Limb (tissue), 2 donors: ENCODE measurements around the gene FOSB.
"Not testable (repeated sequence)": the region's sequence is repeated elsewhere in the genome, so short reads cannot be mapped to it uniquely, and the experiment has no call there.

Experiments used
- DNase-seq, 2 donors: peaks; one replicate each; pipeline ENCODE4 v3.0.0-alpha.2; 2016; ENCODE audit errors: extremely low spot score in 2 of 2

The FOSB gene

GRCh38 chr19:45467456-45468158, at the start of gene FOSB:
Gene FOSB, plus strand, starts transcription at chr19:45467996. Its CDS starts 591 bp downstream, at chr19:45468587.
- peak; percentile 96 to 97 for DNase-seq

DNA sequence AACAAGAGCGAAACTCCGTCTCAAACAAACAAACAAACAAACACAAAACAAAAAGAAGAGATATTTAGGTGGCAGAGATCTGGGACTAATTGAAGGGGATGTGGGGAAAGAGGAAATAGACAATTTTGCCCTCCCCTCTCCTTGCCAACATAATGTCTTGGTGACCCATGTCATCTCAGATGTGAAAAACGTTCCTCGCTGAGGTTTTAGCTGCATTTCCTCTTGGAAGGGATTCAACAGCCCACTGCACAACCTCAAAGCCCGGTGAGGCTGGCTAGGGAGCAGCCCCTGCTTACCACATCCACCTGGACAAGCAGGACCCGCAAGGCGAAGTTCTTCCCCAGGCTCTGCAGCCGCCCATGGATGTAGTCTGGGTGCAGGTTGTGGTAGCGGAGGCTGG, 49.0 kb upstream of the FOSB start:
- no peak for DNase-seq

DNA sequence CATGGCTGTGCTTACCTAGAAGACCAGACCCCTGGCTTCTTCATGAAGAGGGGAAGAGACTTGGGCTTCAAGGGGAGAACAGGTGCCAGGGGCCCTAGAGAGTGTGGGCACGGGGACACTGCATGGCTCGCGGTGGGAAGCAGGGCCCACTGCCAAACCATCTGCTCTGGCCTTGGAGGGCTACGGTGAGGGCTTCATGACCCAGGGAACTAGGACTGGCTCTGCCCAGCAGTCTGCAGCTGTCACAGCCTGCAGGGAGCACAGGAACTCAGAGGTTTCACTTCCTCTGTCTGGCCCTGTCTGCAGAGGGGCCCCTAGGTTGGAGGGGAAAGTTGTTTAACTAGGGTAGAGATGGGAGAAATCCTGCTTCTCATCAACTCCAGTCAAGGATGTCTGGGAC, 48.4 kb upstream of the FOSB start:
- no peak for DNase-seq

DNA sequence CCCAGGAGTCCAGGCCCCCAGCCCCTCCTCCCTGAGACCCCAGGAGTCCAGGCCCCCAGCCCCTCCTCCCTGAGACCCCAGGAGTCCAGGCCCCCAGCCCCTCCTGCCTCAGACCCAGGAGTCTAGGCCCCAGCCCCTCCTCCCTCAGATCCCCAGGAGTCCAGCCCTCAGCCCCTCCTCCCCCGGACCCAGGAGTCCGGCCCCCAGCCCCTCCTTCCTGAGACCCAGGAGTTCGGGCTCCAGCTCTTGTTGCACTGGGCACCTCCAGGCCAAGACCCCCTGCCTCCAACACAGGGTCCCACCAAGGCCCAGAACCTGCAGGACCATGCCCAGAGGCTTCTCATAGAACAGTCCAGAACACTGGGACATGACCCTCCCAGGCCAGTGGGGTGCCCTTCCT, 47.9 kb upstream of the FOSB start:
- DNase-seq, result no peak

GRCh38 chr19:45420356-45420755, 47.4 kb upstream of the FOSB start:
- no peak for DNase-seq

DNA sequence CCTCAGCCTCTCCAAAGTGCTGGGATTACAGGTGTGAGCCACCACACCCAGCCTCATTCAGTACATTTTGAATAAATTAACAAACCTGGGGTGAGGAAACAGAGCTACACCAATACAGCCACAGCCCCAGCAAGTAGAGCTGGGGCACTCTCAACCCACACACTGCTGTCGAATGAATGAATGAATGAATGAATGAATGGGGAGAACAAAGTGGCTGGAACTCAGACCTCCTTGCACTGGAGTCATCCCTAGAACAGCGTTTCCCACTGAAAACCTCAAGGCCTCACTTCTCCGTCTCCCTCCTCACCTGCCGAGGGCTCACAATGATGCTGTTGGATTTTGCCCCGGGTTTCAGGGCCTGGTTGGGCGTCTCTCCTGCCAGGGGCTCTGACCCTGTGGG, 46.9 kb upstream of the FOSB start:
- no peak for DNase-seq

DNA sequence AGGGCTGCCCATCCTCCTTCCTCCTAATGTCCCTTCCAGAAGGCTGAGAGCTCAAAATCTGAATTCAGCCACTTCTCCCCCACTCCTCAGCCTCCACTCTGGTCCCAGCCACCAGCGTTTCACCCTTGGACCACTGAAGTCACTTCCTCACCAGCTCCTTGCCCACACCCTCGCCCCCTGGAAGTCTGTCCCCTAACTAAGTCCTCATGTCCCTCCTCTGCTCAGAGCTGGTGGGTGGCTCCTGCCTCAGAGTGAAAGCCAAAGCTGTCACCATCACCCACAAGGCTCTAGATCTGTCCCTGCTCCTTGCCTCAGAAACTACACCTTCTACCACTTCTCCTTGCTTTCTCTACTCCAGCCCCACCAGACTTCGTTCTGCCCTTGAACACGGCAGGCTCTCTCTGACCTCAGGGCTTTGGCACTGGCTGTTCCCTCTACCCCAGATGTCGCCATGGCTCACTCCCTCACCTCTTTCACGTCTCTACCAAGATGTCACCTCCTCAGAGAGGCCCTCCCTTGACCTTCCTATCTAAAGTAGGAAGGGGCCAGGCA, 45.8 kb upstream of the FOSB start:
- DNase-seq, result no peak

DNA sequence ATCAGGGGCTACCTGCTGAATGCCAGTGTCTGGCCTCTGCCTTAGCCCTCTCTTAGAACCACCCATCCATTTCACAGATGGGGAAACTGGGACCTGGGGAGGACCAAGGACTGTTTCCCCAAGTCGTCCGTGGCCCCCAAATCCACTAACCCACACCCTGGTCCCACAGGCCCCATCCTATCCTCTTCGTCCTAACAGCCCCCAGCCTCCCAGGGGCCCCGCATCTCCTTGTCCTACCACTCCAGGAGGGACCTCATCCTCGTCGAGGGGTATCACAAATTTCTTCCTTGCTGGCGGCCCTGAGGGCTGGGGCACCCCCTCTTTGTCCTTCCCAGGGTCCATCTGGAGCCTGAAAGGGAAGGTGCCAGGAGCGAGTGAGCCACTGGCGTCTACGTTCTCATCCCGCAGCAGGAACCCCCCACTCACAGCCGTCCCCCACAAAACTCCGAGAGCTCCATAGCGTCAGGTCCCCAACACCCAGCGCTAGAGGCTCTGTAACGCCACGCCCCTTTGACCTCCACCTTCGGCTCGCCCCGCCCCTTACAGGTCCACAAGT, 44.7 kb upstream of the FOSB start:
- DNase-seq, result no peak

- peak; percentile 88 to 94 for DNase-seq
Measured at GRCh38 chr19:45423589-45424190, 44.1 kb upstream of the FOSB start, which contains the start of gene ERCC1. Gene ERCC1, minus strand, starts transcription at chr19:45423917. Its CDS starts 543 bp downstream, at chr19:45423374.

DNA sequence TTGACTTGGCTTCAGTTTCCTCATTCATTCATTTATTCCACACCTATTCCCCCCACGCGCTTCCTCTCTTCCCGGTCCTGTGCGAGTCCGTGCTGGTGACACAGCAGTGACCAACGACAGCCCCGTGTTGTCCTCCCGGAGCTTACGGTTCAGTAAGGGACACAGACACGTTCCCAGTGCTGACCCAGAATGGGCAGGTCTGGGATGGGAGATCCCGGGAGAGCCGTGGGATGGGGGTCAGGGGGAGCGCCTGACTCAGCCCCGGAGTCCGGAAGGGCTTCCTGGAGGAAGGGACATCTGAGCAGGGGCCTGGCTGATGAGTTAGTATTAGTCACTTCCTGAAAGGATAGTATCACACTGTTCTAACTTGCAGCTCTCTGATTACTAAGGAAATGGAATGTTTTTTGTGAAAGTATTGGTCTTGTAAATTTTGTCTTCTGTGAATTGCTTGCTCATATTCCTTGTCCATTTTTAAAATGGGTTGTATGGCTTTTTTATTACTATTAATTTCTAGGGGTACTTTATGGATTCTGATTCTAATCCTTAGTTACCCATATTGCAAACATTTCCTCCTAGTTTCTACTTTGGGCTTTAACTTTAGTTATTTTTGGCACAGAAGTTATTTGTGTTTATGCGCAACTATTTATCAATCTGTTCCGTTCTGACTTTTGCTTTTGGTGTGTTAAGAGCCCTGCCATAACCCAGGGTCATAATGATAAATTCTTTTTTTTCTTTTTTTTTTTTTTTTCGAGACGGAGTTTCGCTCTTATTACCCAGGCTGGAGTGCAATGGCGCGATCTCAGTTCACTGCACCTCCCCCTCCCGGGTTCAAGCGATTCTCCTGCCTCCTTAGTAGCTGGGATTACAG, 43.4 kb upstream of the FOSB start:
- peak in 1 of 2 donors; percentile 58 for DNase-seq

DNA sequence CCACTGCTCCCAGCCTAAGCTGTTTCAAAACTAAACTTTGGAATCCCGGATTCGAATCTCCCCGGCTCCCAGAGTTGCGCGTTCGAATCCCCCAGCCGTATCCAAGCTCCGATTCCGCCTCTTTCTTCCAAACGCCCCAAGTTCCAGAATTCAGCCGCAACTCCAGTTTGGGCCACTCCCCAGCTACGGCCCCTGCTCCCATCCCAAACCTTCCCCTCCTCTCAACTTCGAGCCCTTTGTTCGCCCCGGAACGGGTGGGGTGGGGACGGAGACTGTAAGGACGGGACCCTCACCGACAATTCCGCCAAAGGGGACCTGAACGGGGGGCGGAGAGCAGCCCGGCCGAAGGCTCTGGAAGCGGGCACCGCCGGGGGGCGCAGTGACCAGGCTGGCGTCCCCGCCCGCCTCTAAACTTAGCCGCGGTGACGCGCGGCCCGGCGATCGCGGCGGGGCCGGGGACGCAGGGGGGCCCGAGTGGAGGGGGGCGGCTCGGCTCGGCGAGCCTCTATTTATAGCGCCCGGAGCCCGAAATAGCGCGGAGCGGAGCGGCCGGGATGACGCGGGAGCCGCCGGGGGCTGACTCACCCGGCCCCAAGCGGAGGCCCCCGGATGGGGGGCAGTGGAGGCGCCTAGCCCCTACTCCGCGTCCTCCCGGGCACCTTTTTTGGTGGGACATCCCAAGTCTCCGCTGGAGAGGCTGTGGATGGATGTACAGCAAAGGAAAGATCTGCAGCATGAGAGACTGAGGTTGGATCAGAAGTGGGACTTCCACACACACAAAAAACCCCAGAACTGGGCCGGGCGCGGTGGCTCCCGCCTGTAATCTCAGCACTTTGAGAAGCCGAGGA, 39.2 kb upstream of the FOSB start:
- DNase-seq, result peak in 1 of 2 donors; percentile 77

DNA sequence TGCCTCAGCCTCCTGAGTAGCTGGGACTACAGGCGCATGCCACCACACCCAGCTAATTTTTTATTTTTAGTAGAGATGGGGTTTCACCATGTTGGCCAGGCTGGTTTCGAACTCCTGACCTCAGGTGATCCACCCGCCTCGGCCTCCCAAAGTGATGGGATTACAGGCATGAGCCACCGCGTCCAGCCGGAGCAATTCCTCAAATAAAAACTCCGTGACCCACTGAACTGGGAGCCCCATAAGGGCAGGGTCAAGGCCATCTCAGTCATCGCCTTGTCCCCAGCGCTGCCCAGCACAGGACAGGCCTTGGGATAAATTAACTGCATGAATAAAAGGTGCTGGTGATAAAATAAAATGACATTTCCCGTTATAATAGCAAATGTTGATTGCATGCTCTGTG, 37.9 kb upstream of the FOSB start:
- DNase-seq, result not testable (repeated sequence)

DNA sequence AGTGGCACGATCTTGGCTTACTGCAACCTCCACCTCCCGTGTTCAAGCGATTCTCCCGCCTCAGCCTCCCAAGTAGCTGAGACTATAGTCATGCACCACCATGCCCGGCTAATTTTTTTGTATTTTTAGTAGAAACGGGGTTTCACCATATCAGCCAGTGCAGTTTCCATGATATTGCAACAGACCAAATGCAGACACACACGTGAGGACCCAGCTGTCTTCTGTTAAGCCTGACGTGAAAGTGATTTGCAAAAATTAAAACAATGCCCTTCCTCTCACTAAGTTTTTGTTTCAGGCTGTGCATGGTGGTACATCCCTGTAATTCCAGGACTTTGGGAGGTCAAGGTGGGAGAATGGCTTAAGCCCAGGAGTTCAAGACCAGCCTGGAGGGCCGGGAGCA, 36.8 kb upstream of the FOSB start:
- DNase-seq, result not testable (repeated sequence)

GRCh38 chr19:45432543-45432942, 35.3 kb upstream of the FOSB start:
- DNase-seq, result not testable (repeated sequence)

DNA sequence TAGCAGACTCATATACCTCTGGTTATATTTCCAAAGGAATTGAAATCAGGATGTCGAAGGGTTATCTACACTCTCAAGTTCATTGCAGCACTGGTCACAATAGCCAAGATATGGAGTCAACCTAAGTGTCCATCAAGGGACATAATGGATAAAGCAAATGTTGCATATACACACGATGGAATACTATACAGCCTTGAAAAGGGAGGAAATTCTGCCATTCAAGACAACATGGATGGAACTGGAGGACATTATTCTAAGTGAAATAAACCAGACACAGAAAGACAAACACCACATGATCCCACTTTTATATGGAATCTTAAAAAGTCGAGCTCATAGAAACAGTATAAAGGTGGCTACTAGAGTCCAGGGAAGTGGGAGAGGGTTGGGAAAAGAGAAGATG, 30.5 kb upstream of the FOSB start:
- no peak for DNase-seq

DNA sequence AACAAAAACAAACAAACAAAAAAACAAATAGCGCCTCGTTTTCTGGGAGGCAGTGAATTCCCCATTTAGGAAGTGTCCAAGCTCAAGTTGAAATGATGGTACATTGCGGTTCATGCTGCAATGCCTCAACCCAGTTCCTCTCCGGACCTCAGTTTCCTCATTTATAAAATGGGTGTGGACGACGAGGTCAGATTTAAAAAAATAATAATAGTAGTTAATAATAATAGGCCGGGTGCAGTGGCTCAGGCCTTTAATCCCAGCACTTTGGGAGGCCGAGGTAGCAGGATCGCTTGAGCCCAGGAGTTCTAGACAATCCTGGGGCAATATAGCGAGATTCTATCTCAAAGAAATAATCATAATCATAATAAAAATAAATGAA, 28.6 kb upstream of the FOSB start:
- no peak for DNase-seq

DNA sequence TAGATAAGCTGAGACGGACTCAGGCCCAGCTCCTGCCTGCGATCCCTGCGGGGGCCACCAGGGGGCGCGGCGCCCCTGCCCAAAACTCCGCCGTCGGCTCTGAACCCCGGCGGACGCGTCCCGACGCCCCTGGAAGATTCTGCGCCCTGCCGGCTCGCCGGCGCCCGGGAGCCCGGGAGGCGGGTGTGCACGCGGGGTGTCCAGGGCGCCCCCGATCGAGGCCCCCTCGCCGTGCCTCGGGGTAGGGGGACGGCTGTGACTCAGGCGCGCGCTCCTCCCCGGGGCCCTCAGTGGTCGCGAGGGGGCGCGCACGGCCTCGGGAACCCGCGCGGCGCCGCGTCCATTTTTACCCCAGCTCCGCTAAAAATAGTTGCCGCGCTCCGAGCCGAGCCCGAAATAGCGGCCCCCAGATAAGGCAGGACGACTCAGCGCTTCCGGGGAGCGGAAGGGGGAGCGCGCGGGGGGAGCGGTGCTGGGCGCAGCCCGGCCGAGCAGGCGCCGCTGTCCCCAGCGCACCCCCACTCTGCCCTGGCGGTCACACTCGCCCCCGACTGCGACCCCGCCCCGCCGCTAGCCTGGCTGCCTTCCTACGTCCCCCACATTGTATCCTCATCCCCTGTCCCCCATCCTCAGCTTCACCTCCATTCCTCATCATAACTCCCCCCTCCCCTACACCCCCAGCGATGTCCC, 28.1 kb upstream of the FOSB start:
- DNase-seq, result peak; percentile 91

DNA sequence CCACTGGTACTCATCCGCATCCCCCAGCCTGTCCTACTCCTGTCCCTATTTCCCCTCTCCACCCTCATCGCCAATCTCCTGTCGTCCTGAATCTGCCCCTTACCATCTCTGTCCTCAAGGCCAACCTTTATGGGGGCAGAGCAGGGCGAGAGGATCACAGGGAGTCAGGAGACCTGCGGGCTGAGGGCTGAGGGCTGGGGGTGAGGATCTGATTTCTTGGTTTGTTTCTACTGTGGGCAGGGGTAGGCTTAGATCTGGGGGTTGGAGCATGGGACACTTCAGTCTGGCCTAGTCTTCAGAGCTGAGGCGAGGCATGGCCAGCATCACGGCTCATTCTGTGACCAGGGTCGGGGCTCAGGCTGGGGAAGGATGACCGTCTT, 27.5 kb upstream of the FOSB start:
- no peak for DNase-seq

- no peak for DNase-seq
Measured at GRCh38 chr19:45440873-45441654, 26.7 kb upstream of the FOSB start.
